T-cell (primary cell): Measurements from ENCODE around the gene FAM149B1. TPM values are rescaled to one million over a fixed set of nuclear protein-coding genes. Genes with fewer than 3 reads are reported as not detected.

Experiments
- ATAC-seq, 4 experiments: fragments of 200-7000 bp in 3 of 4; fragments of 150-1000 bp in 1 of 4; cut with Tn5 transposase; replicated peaks in 1 of 4; 1 replicate in 3 of 4; 2 replicates in 1 of 4; pipeline ENCODE4 v1.10.0; 2021; ENCODE audit warnings: moderate library complexity in 3 of 4, mild to moderate bottlenecking in 2 of 4, moderate number of reproducible peaks in 1 of 4
- CTCF ChIA-PET, 2 donors: fragments of 300-600 bp; sonication (Branson Sonifier 250); formaldehyde crosslinking; loops; one replicate each; lab custom pipeline; 2022; ENCODE audit warnings: antibody characterized with exemption in 2 of 2; lab: Charles Lee
- POLR2A ChIA-PET, 2 donors: fragments of 300-600 bp; sonication (Branson Sonifier 250); formaldehyde crosslinking; loops; one replicate each; lab custom pipeline; 2022; ENCODE audit warnings: antibody characterized with exemption in 2 of 2; lab: Charles Lee
- DNase-seq, 35 experiments: peaks; one replicate each; pipeline versions ENCODE4 v3.0.0 to v3.0.0-alpha.2; 2013 to 2023
- H3K27ac ChIP-seq: one replicate; pipeline ENCODE4 v1.5.1; 2013; ENCODE audit warnings: low read length
- H3K27me3 ChIP-seq, 2 experiments: replicated peaks in 1 of 2; 1 replicate in 1 of 2; 2 replicates in 1 of 2; pipeline versions ENCODE4 v1.6.1 to v1.7.0; 2013; ENCODE audit warnings: low read length in 1 of 2, mixed read lengths in 1 of 2; ENCODE audit not compliant: control insufficient read depth in 2 of 2, insufficient read depth in 2 of 2; ENCODE audit errors: extremely low read depth in 1 of 2
- H3K36me3 ChIP-seq, 2 donors: 1 replicate in 1 of 2; 2 replicates in 1 of 2; pipeline versions ENCODE4 v1.6.1 to v1.7.0; 2013; ENCODE audit warnings: low read length in 1 of 2; ENCODE audit not compliant: control insufficient read depth in 2 of 2, insufficient read depth in 1 of 2; ENCODE audit errors: extremely low read depth in 1 of 2
- H3K4me1 ChIP-seq, 2 experiments: 1 replicate in 1 of 2; 2 replicates in 1 of 2; pipeline versions ENCODE4 v1.6.1 to v1.7.0; 2013; ENCODE audit warnings: low read length in 2 of 2, mixed read lengths in 1 of 2; ENCODE audit not compliant: insufficient read depth in 2 of 2, control insufficient read depth in 1 of 2; ENCODE audit errors: extremely low read depth in 1 of 2
- H3K4me3 ChIP-seq, 2 donors: 1 replicate in 1 of 2; 2 replicates in 1 of 2; pipeline versions ENCODE4 v1.5.1 to v1.7.0; 2013; ENCODE audit warnings: mild to moderate bottlenecking in 2 of 2, low read length in 1 of 2, moderate library complexity in 1 of 2; ENCODE audit not compliant: control insufficient read depth in 1 of 2; ENCODE audit errors: extremely low read depth in 1 of 2
- H3K9me3 ChIP-seq: 2 replicates; pipeline ENCODE4 v1.7.0; 2013
- H3K27ac Mint-ChIP-seq, 2 donors: one replicate each; pipeline ENCODE4 v1.8.0; 2020 to 2021; ENCODE audit warnings: mild to moderate bottlenecking in 2 of 2, mixed read lengths in 2 of 2
- H3K27me3 Mint-ChIP-seq, 2 donors: one replicate each; pipeline ENCODE4 v1.8.0; 2021 to 2022; ENCODE audit warnings: mixed read lengths in 2 of 2
- H3K36me3 Mint-ChIP-seq: one replicate; pipeline ENCODE4 v1.8.0; 2021; ENCODE audit warnings: mixed read lengths
- H3K4me1 Mint-ChIP-seq, 3 donors: one replicate each; pipeline ENCODE4 v1.8.0; 2020 to 2022; ENCODE audit warnings: mixed read lengths in 3 of 3, mild to moderate bottlenecking in 1 of 3
- H3K4me3 Mint-ChIP-seq, 3 donors: one replicate each; pipeline ENCODE4 v1.8.0; 2020 to 2022; ENCODE audit warnings: mild to moderate bottlenecking in 3 of 3, mixed read lengths in 3 of 3, moderate library complexity in 3 of 3
- H3K9me3 Mint-ChIP-seq, 3 donors: one replicate each; pipeline ENCODE4 v1.8.0; 2020 to 2022; ENCODE audit warnings: mixed read lengths in 3 of 3
- WGBS: methylation state at CpG from one replicate; pipeline ENCODE4 v1.1.5; 2013; ENCODE audit warnings: missing lambda C conversion rate; ENCODE audit not compliant: insufficient coverage; 5-methylcytosine and 5-hydroxymethylcytosine counted together
- total RNA-seq, 35 experiments: library from RNA in 6 of 35; stranded (reverse) in 6 of 35; fragments of 120-200 nt in 1 of 35; gene quantifications; one replicate each; pipeline versions ENCODE4 v1.2.1 to v1.2.4 and lab custom pipeline; 2013 to 2026

FAM149B1 gene
- total RNA-seq, 5 donors from 2014 or later (not counting 1 experiment from before 2014, with no cell fraction given) = 14.0 to 16.6 (median 15.8) TPM

- POLR2A ChIA-PET = interaction anchor here (0.5 to 0.7 kb wide), 3 partner anchors 15 to 787 kb away, joined by 3 to 8 read pairs (median 4); no protein-coding TSS in a partner anchor
- no peak overlapping the region for H3K27ac Mint-ChIP-seq
- H3K4me1 Mint-ChIP-seq = peaks cover 8 to 11% (median 11%) of the 10 kb centered on the region in 3 donors
Measured at GRCh38 chr10:73156054-73156453, 11.9 kb upstream of the FAM149B1 start.

GRCh38 chr10:73159038-73159648, 8.8 kb upstream of the FAM149B1 start:
- Histone ChIP-seq H3K36me3 (peaks cover 4 to 45% of the 10 kb centered on the region in 2 donors), H3K27ac (no peak overlapping the region), H3K4me1 (peaks cover 6 to 7% of the 10 kb centered on the region in 2 experiments), H3K4me3 (no peak overlapping the region), H3K9me3 (no peaks in the 10 kb centered on the region), H3K27me3 (no peaks in the 10 kb centered on the region)
- POLR2A ChIA-PET = interaction anchor here in 1 of 2 donors (0.8 kb wide), 1 partner anchor 13 kb away, joined by 3 read pairs; no protein-coding TSS in a partner anchor
- Mint-ChIP-seq H3K4me3 (no peak overlapping the region), H3K36me3 (peaks cover 33% of the 10 kb centered on the region), H3K27me3 (no peaks in the 10 kb centered on the region), H3K4me1 (peaks cover 37 to 38% (median 37%) of the 10 kb centered on the region in 3 donors), H3K27ac (no peak overlapping the region), H3K9me3 (no peaks in the 10 kb centered on the region)
- CTCF ChIA-PET = interaction anchor here (0.5 to 3.7 kb wide), 14 partner anchors 9 to 1981 kb away, joined by 3 to 48 read pairs (median 4); partner anchors contain the start of genes P4HA1 (in 2 of the 2), CFAP70 (in 1 of the 2) and NUDT13 (in 1 of the 2)
- peak in 34 of 35 experiments; percentile 6 to 77 (median 44) for DNase-seq
- WGBS = no CpG with 5 or more reads among the region's 5 CpGs
- peak in 3 of 4 experiments; percentile 16 to 70 (median 58) for ATAC-seq

More at GRCh38 chr10:73156054-73156453, 11.9 kb upstream of the FAM149B1 start:
- no peaks in the 10 kb centered on the region for H3K9me3 Mint-ChIP-seq
- Histone ChIP-seq H3K4me3 (no peak overlapping the region), H3K36me3 (peaks cover 2 to 46% of the 10 kb centered on the region in 2 donors), H3K27ac (no peak overlapping the region), H3K9me3 (no peaks in the 10 kb centered on the region), H3K4me1 (no peaks in the 10 kb centered on the region), H3K27me3 (no peaks in the 10 kb centered on the region)
- CTCF ChIA-PET = interaction anchor here in 1 of 2 donors (0.6 to 1.4 kb wide), 3 partner anchors 10 to 144 kb away, joined by 4 to 8 read pairs (median 5); partner anchors contain the start of gene P4HA1
- no peaks in the 10 kb centered on the region for H3K27me3 Mint-ChIP-seq
- ATAC-seq = no peak
- no peak overlapping the region for H3K4me3 Mint-ChIP-seq
- peaks cover 40% of the 10 kb centered on the region for H3K36me3 Mint-ChIP-seq
- DNase-seq = no peak
- WGBS = no CpG with 5 or more reads among the region's 3 CpGs

GRCh38 chr10:73161079-73161478, 6.8 kb upstream of the FAM149B1 start:
- H3K27ac ChIP-seq = no peak overlapping the region
- DNase-seq = no peak
- ChIA-PET POLR2A (no interaction called here), CTCF (interaction anchor here (1.1 to 3.7 kb wide), 3 partner anchors 9 to 65 kb away, joined by 3 to 48 read pairs (median 7); partner anchors contain the start of gene P4HA1 (in 1 of the 2))
- WGBS = no CpG with 5 or more reads among the region's 1 CpG
- H3K4me1 Mint-ChIP-seq = peaks cover 47 to 49% (median 47%) of the 10 kb centered on the region in 3 donors
- no peaks in the 10 kb centered on the region for H3K9me3 ChIP-seq
- H3K36me3 ChIP-seq = peaks cover 3 to 35% of the 10 kb centered on the region in 2 donors
- H3K27ac Mint-ChIP-seq = peak overlapping the region in 1 of 2 donors; percentile 17
- peaks cover 30% of the 10 kb centered on the region for H3K36me3 Mint-ChIP-seq
- no peaks in the 10 kb centered on the region for H3K27me3 ChIP-seq
- no peaks in the 10 kb centered on the region for H3K27me3 Mint-ChIP-seq
- no peaks in the 10 kb centered on the region for H3K9me3 Mint-ChIP-seq
- no peak overlapping the region for H3K4me3 ChIP-seq
- ATAC-seq = no peak
- H3K4me3 Mint-ChIP-seq = peak overlapping the region in 1 of 3 donors; percentile 1
- peaks cover 6 to 10% of the 10 kb centered on the region in 2 experiments for H3K4me1 ChIP-seq

GRCh38 chr10:73161662-73162061, 6.3 kb upstream of the FAM149B1 start:
- WGBS = 97% methylated on average over 3 of the region's 3 CpGs
- H3K36me3 Mint-ChIP-seq = peaks cover 25% of the 10 kb centered on the region
- Histone ChIP-seq H3K9me3 (no peaks in the 10 kb centered on the region), H3K27ac (no peak overlapping the region), H3K4me1 (peaks cover 6 to 15% of the 10 kb centered on the region in 2 experiments), H3K4me3 (no peak overlapping the region), H3K36me3 (peaks cover 3 to 29% of the 10 kb centered on the region in 2 donors), H3K27me3 (no peaks in the 10 kb centered on the region)
- H3K27me3 Mint-ChIP-seq = no peaks in the 10 kb centered on the region
- no peak for ATAC-seq
- H3K4me3 Mint-ChIP-seq = peak overlapping the region in 1 of 3 donors; percentile 2
- H3K9me3 Mint-ChIP-seq = no peaks in the 10 kb centered on the region
- DNase-seq = no peak
- POLR2A ChIA-PET = interaction anchor here in 1 of 2 donors (0.7 kb wide), 1 partner anchor 16 kb away, joined by 4 read pairs; no protein-coding TSS in a partner anchor
- H3K4me1 Mint-ChIP-seq = peaks cover 53 to 55% (median 53%) of the 10 kb centered on the region in 3 donors
- CTCF ChIA-PET = interaction anchor here (0.5 to 1.5 kb wide), 2 partner anchors 9 to 1310 kb away, joined by 5 to 7 read pairs; no protein-coding TSS in a partner anchor
- peak overlapping the region; percentile 5 to 15 for H3K27ac Mint-ChIP-seq

GRCh38 chr10:73163096-73163495, 4.8 kb upstream of the FAM149B1 start:
- peaks cover 3 to 26% of the 10 kb centered on the region in 2 donors for H3K36me3 ChIP-seq
- H3K27ac ChIP-seq = no peak overlapping the region
- peak overlapping the region in 1 of 3 donors; percentile 29 for H3K4me3 Mint-ChIP-seq
- no peaks in the 10 kb centered on the region for H3K9me3 ChIP-seq
- no peaks in the 10 kb centered on the region for H3K27me3 Mint-ChIP-seq
- H3K9me3 Mint-ChIP-seq = no peaks in the 10 kb centered on the region
- 100% methylated on average over 2 of the region's 2 CpGs for WGBS
- no peak for DNase-seq
- peaks cover 24% of the 10 kb centered on the region for H3K36me3 Mint-ChIP-seq
- peaks cover 66 to 68% (median 67%) of the 10 kb centered on the region in 3 donors for H3K4me1 Mint-ChIP-seq
- no peak overlapping the region for H3K27ac Mint-ChIP-seq
- POLR2A ChIA-PET = interaction anchor here (0.5 to 1.1 kb wide), 4 partner anchors 67 to 299 kb away, joined by 3 to 6 read pairs (median 4); no protein-coding TSS in a partner anchor
- no peaks in the 10 kb centered on the region for H3K27me3 ChIP-seq
- no peak for ATAC-seq
- H3K4me1 ChIP-seq = peaks cover 11 to 25% of the 10 kb centered on the region in 2 experiments
- CTCF ChIA-PET = no interaction called here
- no peak overlapping the region for H3K4me3 ChIP-seq

GRCh38 chr10:73166972-73167371, 947 bp upstream of the FAM149B1 start:
- CTCF ChIA-PET = interaction anchor here in 1 of 2 donors (1.1 kb wide), 1 partner anchor 72 kb away, joined by 4 read pairs; no protein-coding TSS in a partner anchor
- no peaks in the 10 kb centered on the region for H3K9me3 Mint-ChIP-seq
- POLR2A ChIA-PET = no interaction called here
- no peaks in the 10 kb centered on the region for H3K27me3 Mint-ChIP-seq
- DNase-seq (no peak), ATAC-seq (no peak)
- no CpG with 5 or more reads among the region's 2 CpGs for WGBS
- Histone ChIP-seq H3K27ac (peak overlapping the region; percentile 95), H3K4me3 (peak overlapping the region; percentile 87 to 98), H3K36me3 (peaks cover 3 to 17% of the 10 kb centered on the region in 2 donors), H3K27me3 (no peaks in the 10 kb centered on the region), H3K4me1 (peaks cover 23 to 29% of the 10 kb centered on the region in 2 experiments), H3K9me3 (no peaks in the 10 kb centered on the region)
- peak overlapping the region; percentile 97 to 99 for H3K27ac Mint-ChIP-seq
- peaks cover 7% of the 10 kb centered on the region for H3K36me3 Mint-ChIP-seq
- peaks cover 51 to 57% (median 52%) of the 10 kb centered on the region in 3 donors for H3K4me1 Mint-ChIP-seq
- H3K4me3 Mint-ChIP-seq = peak overlapping the region; percentile 97 to 100 (median 100)
